Neutrophil (primary cell): ENCODE data around the gene CTDSPL.

ENCODE experiments used
- H3K27ac ChIP-seq: fragments of 200-600 bp; sonication (generic); 2 replicates; pipeline ENCODE4 v1.5.1; 2016; ENCODE audit warnings: mild to moderate bottlenecking, moderate library complexity
- H3K27me3 ChIP-seq: fragments of 200-600 bp; sonication (generic); 2 replicates; pipeline ENCODE4 v1.6.0; 2016; ENCODE audit warnings: mild to moderate bottlenecking
- H3K36me3 ChIP-seq: fragments of 200-600 bp; sonication (generic); 2 replicates; pipeline ENCODE4 v1.5.1; 2017
- H3K4me1 ChIP-seq, 2 experiments: fragments of 200-600 bp in 1 of 2; sonication (generic) in 1 of 2; 1 replicate in 1 of 2; 2 replicates in 1 of 2; pipeline versions ENCODE4 v1.5.1 to v1.6.1; 2013 to 2016; ENCODE audit warnings: low read depth in 1 of 2, low read length in 1 of 2, mild to moderate bottlenecking in 1 of 2, moderate library complexity in 1 of 2; ENCODE audit not compliant: control insufficient read depth in 1 of 2, insufficient read depth in 1 of 2
- H3K4me3 ChIP-seq, 2 experiments: fragments of 200-600 bp in 1 of 2; sonication (generic) in 1 of 2; 1 replicate in 1 of 2; 2 replicates in 1 of 2; pipeline ENCODE4 v1.5.1; 2013 to 2016; ENCODE audit warnings: low read depth in 1 of 2, low read length in 1 of 2, mild to moderate bottlenecking in 1 of 2, moderate library complexity in 1 of 2
- H3K9me3 ChIP-seq: fragments of 200-600 bp; sonication (generic); 2 replicates; pipeline ENCODE4 v1.5.1; 2016
- CTCF ChIP-seq: fragments of 200-600 bp; sonication (generic); IDR thresholded peaks from 2 replicates; pipeline ENCODE4 v1.5.1; 2016; ENCODE audit warnings: antibody characterized with exemption

Gene CTDSPL

GRCh38 chr3:38015984-38016383 is 154.3 kb downstream of the CTDSPL start:
- no peaks in the 10 kb centered on the region for H3K9me3 ChIP-seq
- TF ChIP-seq CTCF, result no peak
- H3K27me3 ChIP-seq, result no peaks in the 10 kb centered on the region
- no peak overlapping the region for H3K4me3 ChIP-seq
- peaks cover 62% of the 10 kb centered on the region for H3K36me3 ChIP-seq
- no peak overlapping the region for H3K27ac ChIP-seq
- peaks cover 43 to 46% of the 10 kb centered on the region in 2 experiments for H3K4me1 ChIP-seq

GRCh38 chr3:38016410-38016809 is 154.7 kb downstream of the CTDSPL start:
- Histone ChIP-seq H3K4me3 (no peak overlapping the region), H3K36me3 (peaks cover 58% of the 10 kb centered on the region), H3K27me3 (no peaks in the 10 kb centered on the region), H3K9me3 (no peaks in the 10 kb centered on the region), H3K4me1 (peaks cover 43 to 50% of the 10 kb centered on the region in 2 experiments), H3K27ac (no peak overlapping the region)
- TF ChIP-seq CTCF, result no peak

- Histone ChIP-seq H3K9me3 (no peaks in the 10 kb centered on the region), H3K27me3 (no peaks in the 10 kb centered on the region), H3K4me3 (no peak overlapping the region), H3K4me1 (peaks cover 46 to 55% of the 10 kb centered on the region in 2 experiments), H3K36me3 (peaks cover 55% of the 10 kb centered on the region), H3K27ac (no peak overlapping the region)
- no peak for TF ChIP-seq CTCF
Observed at GRCh38 chr3:38016847-38017444, 155.3 kb downstream of the CTDSPL start.

DNA sequence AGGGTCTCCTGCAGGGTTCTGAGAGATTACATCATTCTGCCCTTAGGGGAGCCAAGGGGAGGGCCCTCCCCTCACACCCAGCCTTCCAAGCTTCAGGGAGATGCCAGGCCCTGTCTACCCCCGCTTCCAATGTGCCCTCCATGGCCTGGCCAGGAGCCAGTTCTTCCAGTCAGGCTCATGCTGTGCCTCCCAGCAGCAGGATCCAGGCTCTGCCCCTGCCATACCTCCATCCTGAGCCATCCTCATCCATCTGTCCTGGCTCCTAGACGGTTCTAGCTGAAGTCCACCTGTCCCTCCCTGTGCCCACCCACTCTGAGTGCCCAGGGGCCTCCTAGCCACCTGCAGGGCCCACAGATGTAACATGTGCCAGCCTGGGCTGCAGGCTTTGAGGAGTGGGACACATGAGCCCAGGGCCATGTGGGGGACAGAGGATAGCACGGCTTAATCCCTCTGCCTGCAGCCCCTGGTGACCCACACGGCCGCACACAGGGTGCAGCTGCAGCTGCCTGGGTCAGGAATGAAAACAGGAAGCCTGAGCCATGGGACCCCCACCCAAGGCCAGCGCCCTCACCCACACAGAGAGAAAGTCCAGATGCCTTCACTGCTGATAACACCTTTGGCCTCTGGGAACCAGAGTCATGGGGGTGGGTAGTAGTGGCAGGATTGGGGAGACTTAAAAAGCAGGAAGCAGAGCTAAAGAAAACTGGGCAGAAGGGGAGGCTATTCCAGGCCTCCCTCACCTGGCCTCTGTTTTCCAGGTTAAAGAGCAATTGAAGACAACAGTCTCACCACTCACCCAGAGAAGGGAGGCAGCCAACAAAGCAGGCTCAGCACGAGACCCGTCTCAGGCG is 156.0 kb downstream of the CTDSPL start:
- Histone ChIP-seq H3K27me3 (no peaks in the 10 kb centered on the region), H3K36me3 (peaks cover 55% of the 10 kb centered on the region), H3K9me3 (no peaks in the 10 kb centered on the region), H3K27ac (peak overlapping the region; percentile 67), H3K4me1 (peaks cover 53 to 62% of the 10 kb centered on the region in 2 experiments), H3K4me3 (no peak overlapping the region)
- TF ChIP-seq CTCF, result no peak

DNA sequence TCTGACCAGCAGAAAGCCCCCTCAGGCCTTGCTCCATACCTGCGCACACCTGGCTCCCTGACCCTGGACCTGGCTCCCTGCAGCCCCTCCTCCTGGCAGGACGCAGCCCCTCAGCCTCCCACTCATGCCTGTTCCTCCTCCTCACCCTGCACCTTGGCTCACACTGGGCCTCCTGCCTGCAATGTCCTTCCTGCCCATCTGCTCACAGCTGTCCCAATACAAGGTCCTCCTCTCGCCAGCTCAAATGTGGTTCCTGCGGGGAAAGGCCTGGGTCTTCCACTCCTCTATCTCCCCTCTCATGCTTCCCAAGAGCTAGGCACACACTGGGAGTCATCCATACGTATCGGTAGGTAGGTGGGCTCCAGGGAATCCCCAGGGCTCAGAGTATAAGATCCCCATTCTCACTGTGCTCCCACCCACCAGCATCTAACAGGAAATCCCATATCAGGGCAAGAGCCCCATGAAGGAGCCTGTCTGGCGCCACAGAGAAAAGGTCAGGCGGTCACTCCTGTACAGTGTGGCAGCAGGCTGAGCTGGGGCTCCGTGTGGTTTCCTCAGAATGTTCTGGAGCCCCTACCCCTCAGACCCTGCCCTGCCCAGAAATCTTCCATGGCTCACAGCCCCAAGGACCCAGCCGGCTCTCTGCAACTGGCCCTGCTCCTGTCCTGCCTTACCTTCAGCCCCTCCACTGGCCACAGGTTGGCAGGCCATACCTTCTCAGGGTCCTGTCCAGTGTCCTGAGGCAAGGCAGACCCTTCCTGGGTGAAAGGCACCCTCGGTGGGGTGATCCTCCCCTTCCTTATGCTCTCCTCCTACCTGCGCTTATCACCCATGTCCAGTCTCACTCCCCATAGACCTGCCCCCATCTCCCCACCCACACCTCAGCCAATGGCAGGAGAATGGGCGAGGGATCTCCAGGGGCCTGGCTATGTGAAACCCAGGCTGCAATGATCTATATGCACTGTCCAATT is 156.9 kb downstream of the CTDSPL start:
- Histone ChIP-seq H3K4me3 (no peak overlapping the region), H3K27ac (peak overlapping the region; percentile 67), H3K9me3 (no peaks in the 10 kb centered on the region), H3K4me1 (peaks cover 61 to 69% of the 10 kb centered on the region in 2 experiments), H3K27me3 (no peaks in the 10 kb centered on the region), H3K36me3 (peaks cover 55% of the 10 kb centered on the region)
- no peak for TF ChIP-seq CTCF
